B cell (primary cell): ENCODE measurements around the gene SFMBT2. TPM values are rescaled to one million over a fixed set of nuclear protein-coding genes. Genes with fewer than 3 reads are reported as not detected.
"Not testable (repeated sequence)": the region's sequence is repeated elsewhere in the genome, so short reads cannot be mapped to it uniquely, and the experiment has no call there.

Experiments used
- ATAC-seq: fragments of 200-7000 bp; cut with Tn5 transposase; one replicate; pipeline ENCODE4 v1.10.0; 2021; ENCODE audit warnings: low read depth, mild to moderate bottlenecking, moderate number of reproducible peaks, moderate library complexity
- CTCF ChIA-PET: fragments of 350-600 bp; sonication (Branson Sonifier 250); formaldehyde crosslinking; loops from one replicate; lab custom pipeline; 2021; ENCODE audit warnings: antibody characterized with exemption, inconsistent platforms; lab: Charles Lee
- POLR2A ChIA-PET: fragments of 350-600 bp; sonication (Branson Sonifier 250); formaldehyde crosslinking; loops from one replicate; lab custom pipeline; 2021; ENCODE audit warnings: antibody characterized with exemption; lab: Charles Lee
- DNase-seq: peaks from one replicate; pipeline ENCODE4 v3.0.0; 2013
- H2AFZ ChIP-seq: 2 replicates; pipeline ENCODE4 v1.6.1; 2012; ENCODE audit warnings: mild to moderate bottlenecking, low read depth, low read length; ENCODE audit not compliant: insufficient read depth, poor library complexity, severe bottlenecking
- H3K27ac ChIP-seq, 2 donors: 1 replicate in 1 of 2; 2 replicates in 1 of 2; pipeline ENCODE4 v1.5.1; 2012 to 2013; ENCODE audit warnings: low read length in 2 of 2, mild to moderate bottlenecking in 2 of 2, moderate library complexity in 1 of 2
- H3K27me3 ChIP-seq, 4 experiments: fragments of 200-600 bp in 1 of 4; sonication (generic) in 1 of 4; replicated peaks in 1 of 4; 1 replicate in 2 of 4; 2 replicates in 2 of 4; pipeline versions ENCODE4 v1.6.1 to v1.7.0; 2013 to 2016; ENCODE audit warnings: low read length in 3 of 4, mild to moderate bottlenecking in 2 of 4, mixed read lengths in 1 of 4, moderate library complexity in 1 of 4; ENCODE audit not compliant: insufficient read depth in 4 of 4, control insufficient read depth in 3 of 4; ENCODE audit errors: control extremely low read depth in 1 of 4
- H3K36me3 ChIP-seq, 2 experiments: replicated peaks in 1 of 2; 1 replicate in 1 of 2; 2 replicates in 1 of 2; pipeline versions ENCODE4 v1.6.1 to v1.7.1; 2013; ENCODE audit warnings: low read length in 1 of 2; ENCODE audit not compliant: insufficient read depth in 2 of 2, control insufficient read depth in 1 of 2; ENCODE audit errors: control extremely low read depth in 1 of 2, extremely low read depth in 1 of 2
- H3K4me1 ChIP-seq, 2 donors: fragments of 200-600 bp in 1 of 2; sonication (generic) in 1 of 2; 1 replicate in 1 of 2; 2 replicates in 1 of 2; pipeline versions ENCODE4 v1.5.1 to v1.6.1; 2013 to 2017; ENCODE audit warnings: low read length in 2 of 2; ENCODE audit not compliant: control insufficient read depth in 2 of 2, insufficient read depth in 2 of 2
- H3K4me2 ChIP-seq: replicated peaks from 2 replicates; pipeline ENCODE3; 2012; ENCODE audit warnings: mild to moderate bottlenecking, low read depth, low read length; ENCODE audit not compliant: poor library complexity, severe bottlenecking
- H3K4me3 ChIP-seq, 5 experiments: fragments of 200-600 bp in 1 of 5; sonication (generic) in 1 of 5; 1 replicate in 3 of 5; 2 replicates in 2 of 5; pipeline versions ENCODE4 v1.5.1 to v1.7.0; 2011 to 2016; ENCODE audit warnings: low read length in 4 of 5, mild to moderate bottlenecking in 4 of 5, low read depth in 2 of 5, control low read depth in 1 of 5, moderate library complexity in 1 of 5; ENCODE audit not compliant: insufficient read depth in 1 of 5; ENCODE audit errors: control extremely low read depth in 1 of 5, extremely low read depth in 1 of 5
- H3K79me2 ChIP-seq: fragments of 200-600 bp; sonication (generic); one replicate; pipeline ENCODE4 v1.6.0; 2016; ENCODE audit warnings: low read length; ENCODE audit not compliant: control insufficient read depth, insufficient read depth
- H3K9ac ChIP-seq: fragments of 200-600 bp; sonication (generic); 2 replicates; pipeline ENCODE4 v1.6.1; 2017; ENCODE audit warnings: mild to moderate bottlenecking, low read length, moderate library complexity
- H3K9me3 ChIP-seq, 3 donors: one replicate each; pipeline versions ENCODE4 v1.6.1 to v1.7.1; 2013; ENCODE audit warnings: low read length in 2 of 3; ENCODE audit not compliant: control insufficient read depth in 2 of 3, insufficient read depth in 1 of 3; ENCODE audit errors: control extremely low read depth in 1 of 3
- H4K20me1 ChIP-seq: 2 replicates; pipeline ENCODE4 v1.6.0; 2012; ENCODE audit warnings: mild to moderate bottlenecking, low read length; ENCODE audit not compliant: insufficient read depth, control insufficient read depth, poor library complexity, severe bottlenecking
- H3K27ac Mint-ChIP-seq: one replicate; pipeline ENCODE4 v1.8.0; 2021; ENCODE audit warnings: mixed read lengths
- H3K27me3 Mint-ChIP-seq: one replicate; pipeline ENCODE4 v1.8.0; 2021; ENCODE audit warnings: mixed read lengths
- H3K4me1 Mint-ChIP-seq: one replicate; pipeline ENCODE4 v1.8.0; 2021; ENCODE audit warnings: mixed read lengths
- H3K4me3 Mint-ChIP-seq: one replicate; pipeline ENCODE4 v1.8.0; 2021; ENCODE audit warnings: mixed read lengths
- H3K9me3 Mint-ChIP-seq: one replicate; pipeline ENCODE4 v1.8.0; 2022; ENCODE audit warnings: mixed read lengths; ENCODE audit not compliant: insufficient read depth
- EZH2 ChIP-seq: IDR thresholded peaks from 2 replicates; pipeline ENCODE4 v1.6.1; 2012; ENCODE audit warnings: borderline replicate concordance, low read depth, mild to moderate bottlenecking, moderate library complexity, low read length; ENCODE audit not compliant: insufficient read depth, poor library complexity, severe bottlenecking
- WGBS: methylation state at CpG from one replicate; pipeline ENCODE4 v1.1.5; 2013; ENCODE audit warnings: missing lambda C conversion rate; ENCODE audit not compliant: insufficient coverage; 5-methylcytosine and 5-hydroxymethylcytosine counted together
- intact Hi-C: fragments of 100-400 bp; cut with micrococcal nuclease; formaldehyde crosslinking; loops from one replicate; pipeline ENCODE4 v1.10.0; 2022
- polyA plus RNA-seq: library from polyadenylated mRNA; depleted of rRNA; stranded (reverse); fragments of >200 nt; gene quantifications from 2 replicates; pipeline ENCODE4 v1.2.3, GENCODE V29; 2012
- total RNA-seq, 2 donors: library from RNA; stranded (reverse); fragments of 120-200 nt in 1 of 2; gene quantifications; 1 replicate in 1 of 2; 2 replicates in 1 of 2; pipeline versions ENCODE4 v1.2.3 to v1.2.4, GENCODE V29; 2013 to 2022
- TF ChIP-seq, protein P1 (sequence below): fragments of 200-600 bp; IDR thresholded peaks from one replicate; pipeline ENCODE4 v1.8.0; 2022; ENCODE audit warnings: antibody characterized with exemption, mild to moderate bottlenecking

Gene SFMBT2
- total and polyA plus RNA-seq, 2 donors (not counting 1 experiment from before 2014, with no cell fraction given): 2.3 to 24.0 TPM

DNA sequence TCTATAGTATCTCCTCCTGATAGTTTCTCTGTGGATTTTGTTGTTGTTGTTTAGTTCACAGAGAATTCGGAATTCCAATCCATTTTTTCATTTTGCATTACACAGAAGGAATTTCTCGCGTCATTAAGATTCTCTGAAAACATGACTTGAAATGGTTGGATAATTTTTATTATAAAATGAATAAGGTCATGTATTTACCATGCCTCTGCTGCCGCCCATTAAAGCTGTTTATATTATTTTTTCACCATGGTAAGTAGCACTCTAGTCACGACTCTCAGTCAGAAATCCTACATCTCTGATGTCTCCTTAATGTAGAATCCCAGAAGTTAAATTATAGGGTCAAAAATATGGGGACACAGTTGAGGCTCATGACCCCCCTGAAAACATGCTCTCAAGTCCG is 19.1 kb downstream of the SFMBT2 start:
- H3K27me3 ChIP-seq: no peaks in the 10 kb centered on the region
- H3K79me2 ChIP-seq: peaks cover 86% of the 10 kb centered on the region
- Mint-ChIP-seq H3K9me3 (no peaks in the 10 kb centered on the region), H3K27me3 (no peaks in the 10 kb centered on the region), H3K4me1 (peaks cover 32% of the 10 kb centered on the region), H3K27ac (no peak overlapping the region), H3K4me3 (no peak overlapping the region)
- ATAC-seq: no peak
- intact Hi-C loops: no loop called here
- H3K4me2 ChIP-seq: no peak overlapping the region
- no peak for TF ChIP-seq EZH2
- TF ChIP-seq, protein P1, sequence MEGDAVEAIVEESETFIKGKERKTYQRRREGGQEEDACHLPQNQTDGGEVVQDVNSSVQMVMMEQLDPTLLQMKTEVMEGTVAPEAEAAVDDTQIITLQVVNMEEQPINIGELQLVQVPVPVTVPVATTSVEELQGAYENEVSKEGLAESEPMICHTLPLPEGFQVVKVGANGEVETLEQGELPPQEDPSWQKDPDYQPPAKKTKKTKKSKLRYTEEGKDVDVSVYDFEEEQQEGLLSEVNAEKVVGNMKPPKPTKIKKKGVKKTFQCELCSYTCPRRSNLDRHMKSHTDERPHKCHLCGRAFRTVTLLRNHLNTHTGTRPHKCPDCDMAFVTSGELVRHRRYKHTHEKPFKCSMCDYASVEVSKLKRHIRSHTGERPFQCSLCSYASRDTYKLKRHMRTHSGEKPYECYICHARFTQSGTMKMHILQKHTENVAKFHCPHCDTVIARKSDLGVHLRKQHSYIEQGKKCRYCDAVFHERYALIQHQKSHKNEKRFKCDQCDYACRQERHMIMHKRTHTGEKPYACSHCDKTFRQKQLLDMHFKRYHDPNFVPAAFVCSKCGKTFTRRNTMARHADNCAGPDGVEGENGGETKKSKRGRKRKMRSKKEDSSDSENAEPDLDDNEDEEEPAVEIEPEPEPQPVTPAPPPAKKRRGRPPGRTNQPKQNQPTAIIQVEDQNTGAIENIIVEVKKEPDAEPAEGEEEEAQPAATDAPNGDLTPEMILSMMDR: no peak
- peaks cover 4% of the 10 kb centered on the region for H4K20me1 ChIP-seq
- peaks cover 13 to 17% of the 10 kb centered on the region in 2 donors for H3K4me1 ChIP-seq
- no peak overlapping the region for H2AFZ ChIP-seq
- H3K9me3 ChIP-seq: no peaks in the 10 kb centered on the region
- H3K9ac ChIP-seq: no peak overlapping the region
- CTCF ChIA-PET: no interaction called here
- POLR2A ChIA-PET: no interaction called here
- no peak overlapping the region for H3K4me3 ChIP-seq
- H3K36me3 ChIP-seq: no peaks in the 10 kb centered on the region
- WGBS: 100% methylated on average over 1 of the region's 6 CpGs
- no peak overlapping the region for H3K27ac ChIP-seq
- DNase-seq: no peak

DNA sequence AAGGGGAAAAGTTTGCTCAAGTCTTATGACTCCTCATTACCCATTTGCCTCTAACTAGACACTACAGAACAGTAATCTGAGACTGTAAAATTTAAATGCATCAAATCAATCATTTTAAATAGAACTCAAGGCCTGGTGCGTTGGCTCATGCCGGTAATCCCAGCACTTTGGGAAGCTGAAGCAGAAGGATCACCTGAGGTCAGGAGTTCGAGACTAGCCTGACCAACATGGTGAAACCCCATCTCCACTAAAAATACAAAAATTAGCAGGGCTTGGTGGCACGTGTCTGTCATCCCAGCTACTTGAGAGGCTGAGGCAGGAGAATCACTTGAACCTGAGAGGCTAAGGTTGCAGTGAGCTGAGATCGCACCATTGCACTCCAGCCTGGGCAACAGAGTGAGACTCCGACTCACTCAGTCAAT is 20.1 kb downstream of the SFMBT2 start:
- intact Hi-C loops, H3K4me2 ChIP-seq, H3K36me3 ChIP-seq, H3K27me3 Mint-ChIP-seq, POLR2A ChIA-PET, H3K9ac ChIP-seq, H3K27ac ChIP-seq, H2AFZ ChIP-seq, H3K4me3 ChIP-seq, H3K9me3 ChIP-seq, H3K9me3 Mint-ChIP-seq, H3K27ac Mint-ChIP-seq, DNase-seq, CTCF ChIA-PET, H3K4me3 Mint-ChIP-seq, H4K20me1 ChIP-seq, H3K27me3 ChIP-seq, ATAC-seq: not testable (repeated sequence)
- H3K79me2 ChIP-seq: peaks cover 87% of the 10 kb centered on the region
- peaks cover 32% of the 10 kb centered on the region for H3K4me1 Mint-ChIP-seq
- peaks cover 13 to 17% of the 10 kb centered on the region in 2 donors for H3K4me1 ChIP-seq
- WGBS: 100% methylated on average over 4 of the region's 6 CpGs
